Activated CD8-positive, alpha-beta memory T cell treated with anti-CD3 and anti-CD28 coated beads for 48 hours (primary cell): ENCODE data around the gene CDCA8.
"Not testable (repeated sequence)": the region's sequence is repeated elsewhere in the genome, so short reads cannot be mapped to it uniquely, and the experiment has no call there.

Experiments
- DNase-seq, 3 experiments: peaks; one replicate each; pipeline ENCODE4 v3.0.0-alpha.2; 2020; ENCODE audit warnings: low read depth in 2 of 3, low spot score in 2 of 3

Gene CDCA8

GRCh38 chr1:37672136-37672870 lies 20.0 kb upstream of the CDCA8 start:
- DNase-seq, result no peak

GRCh38 chr1:37673920-37674319 lies 18.4 kb upstream of the CDCA8 start:
- DNase-seq, result peak in 2 of 3 experiments; percentile 19 to 25

DNA sequence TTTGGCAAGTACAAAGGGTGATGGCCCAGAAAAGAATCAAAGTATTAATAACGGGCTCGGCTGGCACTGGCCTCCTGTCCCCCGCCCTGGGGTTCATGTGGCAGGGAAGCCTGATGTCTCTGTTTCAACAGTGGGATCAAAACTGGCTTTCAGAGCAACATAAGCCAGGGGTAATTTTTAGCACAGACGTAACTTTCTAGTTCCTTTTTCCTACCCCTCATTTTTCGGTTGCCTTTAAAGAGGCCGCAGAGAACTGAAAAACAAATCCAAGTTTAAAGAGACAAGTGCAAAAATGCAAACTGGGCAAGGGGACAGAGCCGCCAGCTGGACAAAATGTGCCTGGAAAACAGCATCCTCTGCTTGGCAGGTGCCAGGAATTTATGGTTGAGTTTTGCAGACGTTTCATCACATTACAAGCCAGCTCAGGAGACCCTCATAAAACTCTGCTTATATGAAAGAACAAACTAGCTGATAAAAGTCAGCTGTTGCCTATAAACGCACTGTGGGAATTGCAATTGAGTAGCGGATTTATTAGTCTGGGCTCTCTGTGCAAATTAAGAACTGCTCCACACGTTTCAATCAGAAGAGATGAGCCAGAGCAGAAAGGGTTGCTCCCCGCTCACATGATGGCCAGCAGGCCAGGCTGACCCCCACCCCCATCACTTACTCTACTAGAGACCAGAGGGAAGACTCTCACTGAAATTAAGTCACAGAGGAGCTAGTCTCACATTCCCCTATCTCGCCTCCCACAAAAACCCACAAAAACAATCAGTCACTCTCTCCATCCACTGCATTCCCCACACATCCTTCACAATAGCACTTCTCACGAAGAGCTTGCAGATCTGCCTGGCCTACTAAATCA lies 15.8 kb upstream of the CDCA8 start:
- no peak for DNase-seq

- DNase-seq, result no peak
Observed at GRCh38 chr1:37677143-37677439, 15.2 kb upstream of the CDCA8 start.

DNA sequence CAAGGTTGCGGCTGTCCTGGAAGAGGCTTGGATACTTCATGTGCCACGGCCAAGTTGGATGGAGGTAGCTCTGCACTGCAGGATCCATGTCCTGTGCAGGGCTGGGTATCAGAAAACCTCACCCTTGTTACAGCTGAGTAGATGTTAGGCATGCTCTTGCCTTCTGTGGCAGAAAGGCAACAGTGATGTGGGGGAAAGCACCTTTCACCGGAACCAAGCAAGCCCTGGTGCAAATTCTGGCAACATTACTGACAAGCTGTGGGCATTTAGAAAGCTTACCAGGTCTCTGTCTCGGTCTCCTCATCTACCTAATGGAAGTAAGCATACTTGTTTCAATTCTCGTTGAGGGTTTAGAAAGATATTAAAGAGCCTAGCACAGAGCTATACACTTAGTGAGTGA lies 14.5 kb upstream of the CDCA8 start:
- no peak for DNase-seq

DNA sequence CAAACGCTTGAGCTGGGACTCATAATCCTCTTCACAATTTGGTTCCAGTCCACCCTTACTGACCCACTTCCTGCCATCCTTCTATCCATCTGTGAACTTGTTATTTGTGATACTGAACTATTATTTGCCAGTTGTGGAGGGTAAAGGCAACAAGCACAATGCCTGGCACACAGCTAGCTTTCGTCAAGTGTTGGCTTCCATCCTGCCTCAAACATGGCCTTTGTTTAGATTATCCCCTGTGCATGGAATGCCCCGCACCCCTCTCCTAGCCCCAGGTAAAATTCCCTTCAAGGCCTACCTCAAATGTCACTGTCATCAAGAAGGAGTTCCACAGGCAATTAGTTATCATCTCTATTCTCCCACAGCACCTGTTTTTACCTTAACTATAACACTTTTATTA lies 11.4 kb upstream of the CDCA8 start:
- DNase-seq, result no peak

- peak; percentile 30 to 57 (median 53) for DNase-seq
Observed at GRCh38 chr1:37682334-37682987, 9.9 kb upstream of the CDCA8 start.

- not testable (repeated sequence) for DNase-seq
Observed at GRCh38 chr1:37684182-37684581, 8.1 kb upstream of the CDCA8 start.

- no peak for DNase-seq
Observed at GRCh38 chr1:37685722-37686121, 6.6 kb upstream of the CDCA8 start.

- DNase-seq, result not testable (repeated sequence)
Observed at GRCh38 chr1:37687764-37688163, 4.6 kb upstream of the CDCA8 start.

DNA sequence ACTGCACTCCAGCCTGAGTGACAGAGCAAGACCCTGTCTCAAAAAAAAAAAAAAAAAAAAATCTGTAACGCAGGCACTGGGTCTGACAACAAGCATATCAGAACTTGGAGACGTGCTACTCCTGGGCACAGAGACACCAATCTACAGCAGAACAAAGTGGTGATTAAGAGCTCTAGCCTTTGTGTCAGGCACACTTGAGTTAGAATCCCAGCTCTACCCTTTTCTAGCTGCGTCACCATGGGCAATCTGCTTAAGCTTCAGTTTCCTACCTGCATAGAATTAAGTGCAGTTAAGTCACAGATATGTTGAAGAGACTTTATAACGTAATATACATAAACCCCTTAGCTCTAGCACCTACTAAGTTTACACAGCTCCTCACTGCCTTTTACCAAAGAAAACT lies 3.4 kb upstream of the CDCA8 start:
- DNase-seq, result no peak

GRCh38 chr1:37691497-37692077 lies 729 bp upstream of the CDCA8 start:
- DNase-seq, result peak in 1 of 3 experiments; percentile 7

DNA sequence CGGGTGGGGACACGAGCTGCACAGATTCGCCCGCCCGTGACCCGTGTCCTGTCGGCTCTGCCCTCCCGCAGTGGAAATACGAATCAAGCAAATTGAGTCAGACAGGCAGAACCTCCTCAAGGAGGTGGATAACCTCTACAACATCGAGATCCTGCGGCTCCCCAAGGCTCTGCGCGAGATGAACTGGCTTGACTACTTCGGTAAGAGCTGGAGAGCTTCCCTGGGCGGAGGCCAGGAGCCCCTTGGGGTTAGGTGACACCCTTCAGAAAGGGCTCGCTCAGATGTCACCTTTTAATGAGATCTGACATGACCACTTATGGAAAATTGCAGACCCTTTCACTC lies 489 bp downstream of the CDCA8 start:
- no peak for DNase-seq

DNA sequence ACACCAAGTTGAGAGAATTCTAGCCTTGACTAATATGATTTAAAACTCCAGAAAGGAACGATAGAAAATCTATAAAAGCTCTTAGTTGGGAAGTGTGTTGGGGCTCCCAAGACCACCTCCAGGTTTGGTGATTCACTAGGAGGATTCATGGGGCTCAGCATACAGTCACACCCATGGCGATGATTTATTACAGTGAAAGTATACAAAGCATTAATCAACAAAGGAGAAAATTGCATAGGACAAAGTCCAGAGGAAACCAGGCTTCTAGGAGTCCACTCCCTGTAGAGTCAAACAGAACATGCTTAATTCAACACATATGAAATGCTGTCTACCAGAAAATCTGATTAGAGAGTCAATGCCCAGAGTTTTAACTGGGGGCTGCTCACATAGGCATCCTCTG lies 4.8 kb downstream of the CDCA8 start:
- no peak for DNase-seq

GRCh38 chr1:37697737-37698136 lies 5.4 kb downstream of the CDCA8 start:
- no peak for DNase-seq

DNA sequence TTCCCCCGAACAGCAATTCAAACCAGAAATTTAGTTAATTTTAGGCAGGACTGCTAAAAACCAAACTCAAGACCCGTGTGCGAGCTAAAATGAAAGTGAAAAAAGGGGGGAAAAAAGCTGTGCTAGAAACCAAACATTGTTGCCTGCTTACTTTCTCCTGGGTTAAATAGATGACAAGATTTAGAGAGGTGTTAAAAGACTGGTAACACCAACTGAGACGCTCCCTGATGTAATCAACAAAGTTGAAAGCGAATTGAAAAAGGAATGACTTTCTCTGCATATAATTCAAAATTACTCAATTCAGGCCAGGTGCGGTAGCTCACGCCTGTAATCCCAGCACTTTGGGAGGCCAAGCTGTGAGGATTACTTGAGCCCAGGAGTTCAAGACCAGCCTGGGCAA lies 6.8 kb downstream of the CDCA8 start:
- no peak for DNase-seq

GRCh38 chr1:37701051-37701450 lies 8.7 kb downstream of the CDCA8 start:
- no peak for DNase-seq

DNA sequence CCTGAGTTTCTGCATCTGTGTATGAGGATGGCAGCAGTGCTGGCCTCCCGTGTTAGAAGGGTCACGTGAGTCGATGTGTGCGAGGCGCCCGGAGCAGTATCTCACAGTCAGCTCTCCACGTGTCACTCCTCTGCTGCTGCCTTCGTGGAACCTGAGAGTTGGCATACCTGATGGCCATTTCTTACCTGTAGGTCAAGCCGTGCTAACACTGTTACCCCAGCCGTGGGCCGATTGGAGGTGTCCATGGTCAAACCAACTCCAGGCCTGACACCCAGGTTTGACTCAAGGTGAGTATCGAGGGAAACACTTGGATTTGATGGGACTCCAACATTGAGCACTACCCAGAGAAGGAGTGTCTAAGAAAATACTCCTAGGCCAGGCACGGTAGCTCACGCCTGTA lies 10.7 kb downstream of the CDCA8 start:
- DNase-seq, result no peak

DNA sequence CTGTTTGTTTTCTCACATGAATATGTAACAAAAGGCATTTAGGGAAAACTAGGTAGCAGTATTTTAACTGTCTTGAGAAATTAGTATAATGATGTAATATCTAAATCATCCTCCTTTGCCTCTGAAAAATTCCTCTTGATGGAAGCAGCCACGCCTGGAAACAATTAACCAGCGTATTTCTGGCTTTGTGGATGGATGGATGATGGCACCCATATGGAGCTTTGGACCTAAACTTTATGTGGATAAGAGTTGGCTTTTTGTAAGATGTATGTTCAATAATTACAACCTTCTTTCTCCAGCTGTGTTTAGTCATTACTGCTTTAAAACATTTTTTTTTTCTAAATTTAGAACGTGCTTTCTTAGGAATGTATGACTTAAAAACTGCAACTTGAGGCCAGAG lies 12.7 kb downstream of the CDCA8 start:
- DNase-seq, result no peak

- DNase-seq, result no peak
Observed at GRCh38 chr1:37705399-37705798, 13.1 kb downstream of the CDCA8 start.

DNA sequence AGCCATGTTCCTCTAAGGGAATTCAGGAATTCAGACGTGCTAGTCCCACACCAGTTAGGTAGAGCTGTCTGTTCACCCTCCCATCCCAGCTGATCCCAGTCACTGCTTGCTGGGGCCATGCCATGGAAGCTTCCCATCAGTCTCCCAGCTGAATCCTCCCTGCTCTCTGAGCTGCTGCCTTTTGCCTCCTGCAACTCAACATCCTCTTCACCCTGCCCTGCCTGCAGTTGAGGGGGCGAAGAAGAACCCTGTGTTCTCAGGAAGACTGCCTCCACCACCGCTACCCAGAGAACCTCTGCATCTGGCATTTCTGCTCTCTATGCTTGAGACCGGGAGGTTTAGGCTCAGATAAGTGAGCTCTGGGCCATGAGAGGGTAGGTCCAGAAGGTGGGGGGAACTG lies 16.2 kb downstream of the CDCA8 start:
- DNase-seq, result no peak

DNA sequence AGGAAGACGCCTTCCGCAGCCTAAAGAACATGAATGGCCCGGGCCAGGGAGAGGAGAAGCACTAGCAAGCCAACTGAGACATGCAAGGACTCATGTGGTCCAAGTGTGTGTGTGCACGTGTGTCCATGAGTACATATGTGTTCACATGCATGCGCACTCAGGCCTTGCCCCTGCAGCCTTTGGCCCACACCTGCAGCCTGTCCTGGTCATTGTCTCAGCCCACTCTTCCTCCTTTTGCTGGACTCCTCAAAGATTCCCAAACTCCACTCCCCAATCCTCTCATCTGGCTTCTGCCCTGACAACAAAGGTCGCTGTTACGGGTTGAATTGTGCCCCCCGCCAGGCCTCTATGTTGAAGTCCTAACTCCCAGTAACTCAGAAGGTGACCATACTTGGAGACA lies 21.9 kb downstream of the CDCA8 start:
- no peak for DNase-seq
